ENCODE measurements around the gene DIP2C.

DNA sequence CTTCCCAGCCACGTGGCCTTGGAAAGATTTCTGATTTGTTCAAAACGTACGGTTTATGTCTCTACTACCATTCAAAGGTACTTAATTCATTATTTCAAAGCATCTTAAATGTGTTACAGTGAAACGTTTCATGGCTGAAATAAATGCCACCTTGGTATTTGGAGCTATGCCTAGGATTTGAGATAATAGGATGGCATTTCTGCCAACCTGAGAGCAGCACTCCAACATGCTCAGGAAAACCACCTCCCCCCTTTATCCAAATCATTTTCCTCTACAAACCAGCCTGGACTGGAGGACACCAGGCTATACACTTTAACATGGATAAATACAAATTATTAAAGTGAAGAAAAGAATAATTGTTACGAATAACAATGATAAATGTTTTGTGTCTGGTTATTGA is 293.4 kb downstream of the DIP2C start:
- TF ChIP-seq, protein P1, sequence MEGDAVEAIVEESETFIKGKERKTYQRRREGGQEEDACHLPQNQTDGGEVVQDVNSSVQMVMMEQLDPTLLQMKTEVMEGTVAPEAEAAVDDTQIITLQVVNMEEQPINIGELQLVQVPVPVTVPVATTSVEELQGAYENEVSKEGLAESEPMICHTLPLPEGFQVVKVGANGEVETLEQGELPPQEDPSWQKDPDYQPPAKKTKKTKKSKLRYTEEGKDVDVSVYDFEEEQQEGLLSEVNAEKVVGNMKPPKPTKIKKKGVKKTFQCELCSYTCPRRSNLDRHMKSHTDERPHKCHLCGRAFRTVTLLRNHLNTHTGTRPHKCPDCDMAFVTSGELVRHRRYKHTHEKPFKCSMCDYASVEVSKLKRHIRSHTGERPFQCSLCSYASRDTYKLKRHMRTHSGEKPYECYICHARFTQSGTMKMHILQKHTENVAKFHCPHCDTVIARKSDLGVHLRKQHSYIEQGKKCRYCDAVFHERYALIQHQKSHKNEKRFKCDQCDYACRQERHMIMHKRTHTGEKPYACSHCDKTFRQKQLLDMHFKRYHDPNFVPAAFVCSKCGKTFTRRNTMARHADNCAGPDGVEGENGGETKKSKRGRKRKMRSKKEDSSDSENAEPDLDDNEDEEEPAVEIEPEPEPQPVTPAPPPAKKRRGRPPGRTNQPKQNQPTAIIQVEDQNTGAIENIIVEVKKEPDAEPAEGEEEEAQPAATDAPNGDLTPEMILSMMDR (IDR thresholded peaks at IDR 0.05): no peak
- no peak for TF ChIP-seq POLR2A (IDR thresholded peaks at IDR 0.05)
